ENCODE data around the gene ID2. TPM values are rescaled to one million over a fixed set of nuclear protein-coding genes. Genes with fewer than 3 reads are reported as not detected.
A peak's percentile ranks its signal among the peaks of the same experiment; 100 is the strongest.

Gene ID2
- total RNA-seq, 1 donor from 2014 or later, result 9.4 TPM

DNA sequence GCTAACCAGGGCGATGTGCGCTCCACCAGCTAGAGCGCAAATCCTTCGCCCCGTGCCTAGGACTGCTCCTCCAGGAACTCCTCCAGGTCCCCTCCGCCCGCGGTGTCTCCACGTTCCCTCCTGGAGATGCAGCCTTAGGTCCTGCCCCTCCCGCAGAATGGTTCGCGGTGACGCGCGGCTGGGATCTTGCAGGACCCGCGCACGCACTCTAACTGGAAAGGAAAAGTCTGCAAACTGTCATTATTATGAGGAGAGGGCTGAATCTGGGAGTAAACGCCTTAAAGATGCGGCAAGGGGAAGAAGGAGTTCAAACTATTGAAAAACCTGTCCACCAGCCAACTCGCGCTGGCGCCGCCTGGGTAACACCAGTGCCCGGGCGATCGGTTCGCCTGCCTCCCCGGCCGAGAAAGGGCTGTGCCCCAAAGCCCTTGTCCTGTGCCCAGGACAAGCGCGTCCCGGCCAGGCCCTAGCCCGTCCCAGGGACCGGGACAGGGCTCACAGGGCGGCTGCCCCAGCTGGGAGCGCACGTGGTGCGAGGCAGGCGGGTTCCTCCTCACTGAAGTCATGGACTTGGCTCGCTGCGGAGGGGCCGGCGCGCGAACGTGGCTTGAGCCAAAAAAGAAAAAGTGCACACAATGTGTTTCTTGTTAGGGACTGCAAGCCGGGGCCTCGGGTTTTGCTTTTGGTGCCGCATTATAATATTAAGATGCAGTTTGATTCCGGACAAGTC is 5.5 kb upstream of the ID2 start:
- TF ChIP-seq CTCF (IDR thresholded peaks at IDR 0.05; ENCODE audit: unreplicated experiment), result no peak
- peak overlapping the region; percentile 79 for H3K4me3 Mint-ChIP-seq (ENCODE audit: unreplicated experiment)
- peak; percentile 37 for DNase-seq (ENCODE audit: low spot score)
- H3K27me3 Mint-ChIP-seq (ENCODE audit: unreplicated experiment), result peaks cover 29% of the 10 kb centered on the region
- H3K27ac Mint-ChIP-seq (ENCODE audit: unreplicated experiment), result no peak overlapping the region
- peaks cover 17% of the 10 kb centered on the region for H3K4me1 Mint-ChIP-seq (ENCODE audit: unreplicated experiment)
- peaks cover 13% of the 10 kb centered on the region for H3K36me3 Mint-ChIP-seq (ENCODE audit: low read depth, unreplicated experiment)
- peaks cover 14% of the 10 kb centered on the region for H3K9me3 Mint-ChIP-seq (ENCODE audit: unreplicated experiment)

- H3K36me3 Mint-ChIP-seq (ENCODE audit: low read depth, unreplicated experiment), result peaks cover 13% of the 10 kb centered on the region
- no peak for DNase-seq (ENCODE audit: low spot score)
- H3K27ac Mint-ChIP-seq (ENCODE audit: unreplicated experiment), result peak overlapping the region; percentile 88
- H3K27me3 Mint-ChIP-seq (ENCODE audit: unreplicated experiment), result peaks cover 30% of the 10 kb centered on the region
- peaks cover 14% of the 10 kb centered on the region for H3K9me3 Mint-ChIP-seq (ENCODE audit: unreplicated experiment)
- H3K4me3 Mint-ChIP-seq (ENCODE audit: unreplicated experiment), result peak overlapping the region; percentile 81
- no peak for TF ChIP-seq CTCF (IDR thresholded peaks at IDR 0.05; ENCODE audit: unreplicated experiment)
- peaks cover 18% of the 10 kb centered on the region for H3K4me1 Mint-ChIP-seq (ENCODE audit: unreplicated experiment)
Observed at GRCh38 chr2:8676921-8677645, 4.8 kb upstream of the ID2 start.

DNA sequence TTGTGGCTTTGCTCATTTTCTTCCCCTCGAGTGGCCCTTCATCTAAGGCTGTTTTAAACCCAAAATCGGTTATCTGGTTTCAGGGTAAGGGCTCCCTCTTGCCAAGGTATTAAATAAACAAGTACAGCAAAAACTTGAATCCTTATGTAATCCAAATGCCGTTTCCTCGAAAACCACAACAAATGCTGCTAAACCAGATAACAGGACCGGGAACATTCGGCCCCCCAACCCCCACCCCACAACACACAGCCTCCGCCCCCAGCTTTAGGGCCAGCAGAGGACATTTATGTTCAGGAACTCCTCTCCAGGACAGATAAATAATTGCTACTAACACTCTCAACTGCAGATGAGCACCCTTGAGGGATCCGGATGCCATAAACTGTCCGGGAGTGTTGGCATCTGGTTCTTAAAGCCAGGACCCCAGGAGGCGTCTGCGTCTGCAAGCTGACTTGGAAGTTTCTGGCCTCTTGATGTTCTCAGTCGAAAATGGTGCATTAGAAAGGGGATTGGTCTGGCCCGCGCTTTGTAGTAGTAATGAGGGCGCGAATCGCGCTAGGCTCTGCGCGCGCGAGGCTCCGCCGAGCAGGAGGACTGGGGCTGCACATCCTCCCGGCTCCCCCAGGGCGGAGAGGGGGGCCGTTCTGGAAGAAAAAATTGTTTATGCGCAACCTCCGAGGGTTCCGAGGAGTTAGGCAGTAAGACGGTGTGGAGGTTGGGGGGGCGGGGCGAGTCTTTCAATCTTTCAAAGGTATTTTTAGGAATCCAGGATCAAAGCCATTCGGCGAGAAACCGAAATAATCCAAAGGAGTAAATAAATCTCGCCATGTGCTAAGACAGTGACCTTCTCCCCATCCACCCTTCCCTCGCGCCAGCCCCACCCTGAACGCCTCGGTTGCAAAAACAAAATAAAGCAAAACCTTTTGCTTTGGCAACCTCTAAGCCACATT is 3.9 kb upstream of the ID2 start:
- peaks cover 26% of the 10 kb centered on the region for H3K4me1 Mint-ChIP-seq (ENCODE audit: unreplicated experiment)
- peak overlapping the region; percentile 91 for H3K4me3 Mint-ChIP-seq (ENCODE audit: unreplicated experiment)
- H3K27ac Mint-ChIP-seq (ENCODE audit: unreplicated experiment), result peak overlapping the region; percentile 88
- peaks cover 16% of the 10 kb centered on the region for H3K36me3 Mint-ChIP-seq (ENCODE audit: low read depth, unreplicated experiment)
- H3K27me3 Mint-ChIP-seq (ENCODE audit: unreplicated experiment), result peaks cover 32% of the 10 kb centered on the region
- no peak for TF ChIP-seq CTCF (IDR thresholded peaks at IDR 0.05; ENCODE audit: unreplicated experiment)
- H3K9me3 Mint-ChIP-seq (ENCODE audit: unreplicated experiment), result peaks cover 14% of the 10 kb centered on the region
- DNase-seq (ENCODE audit: low spot score), result peak; percentile 39

DNA sequence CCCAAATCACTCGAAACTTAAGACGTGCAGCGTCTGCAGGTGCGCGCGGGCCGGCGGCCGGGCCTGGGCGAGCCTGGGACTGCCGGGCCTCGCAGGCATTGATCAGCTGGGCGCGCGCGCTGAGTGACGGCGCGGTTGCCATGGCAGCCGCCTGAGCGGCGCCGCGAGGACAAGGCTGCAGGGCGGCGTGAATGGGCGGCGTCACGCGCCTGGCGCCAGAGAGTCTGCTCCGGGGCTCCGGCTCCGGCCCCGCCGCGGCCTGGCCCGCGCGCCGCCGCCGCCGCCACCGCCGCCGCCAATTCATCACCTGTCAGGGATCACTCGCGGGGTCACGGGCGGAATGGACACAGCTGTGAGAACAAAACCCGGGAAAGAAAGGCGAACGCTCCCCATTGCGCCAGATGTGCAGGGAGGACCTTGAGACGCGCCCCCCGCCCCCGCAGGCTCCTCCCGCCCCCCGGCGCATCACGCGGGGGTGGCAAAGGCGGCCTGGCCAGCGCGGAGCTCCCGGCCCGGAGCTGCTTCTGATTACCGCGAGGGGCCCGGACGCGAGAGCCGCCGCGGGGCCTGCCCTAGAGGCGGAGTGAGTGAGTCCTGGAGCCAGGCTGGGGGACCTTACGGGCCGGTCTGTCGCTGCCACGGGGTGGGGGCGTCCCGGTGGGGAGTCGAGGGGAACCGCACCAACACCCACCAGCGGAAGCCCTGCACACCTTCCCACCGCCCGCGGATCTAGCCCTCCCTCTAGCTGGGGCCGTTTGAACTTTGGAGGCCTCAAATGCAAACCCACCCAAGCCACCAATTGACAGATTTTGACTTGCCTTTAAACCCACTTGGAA is 2.9 kb upstream of the ID2 start:
- peak overlapping the region; percentile 92 for H3K27ac Mint-ChIP-seq (ENCODE audit: unreplicated experiment)
- peak overlapping the region; percentile 72 for H3K4me3 Mint-ChIP-seq (ENCODE audit: unreplicated experiment)
- H3K27me3 Mint-ChIP-seq (ENCODE audit: unreplicated experiment), result peaks cover 33% of the 10 kb centered on the region
- H3K4me1 Mint-ChIP-seq (ENCODE audit: unreplicated experiment), result peaks cover 32% of the 10 kb centered on the region
- peaks cover 12% of the 10 kb centered on the region for H3K36me3 Mint-ChIP-seq (ENCODE audit: low read depth, unreplicated experiment)
- peaks cover 8% of the 10 kb centered on the region for H3K9me3 Mint-ChIP-seq (ENCODE audit: unreplicated experiment)
- TF ChIP-seq CTCF (IDR thresholded peaks at IDR 0.05; ENCODE audit: unreplicated experiment), result no peak
- DNase-seq (ENCODE audit: low spot score), result peak; percentile 93

Measured in endothelial cell (in vitro differentiated cells).